ENCODE measurements around the gene MAP2K7. TPM values are rescaled to one million over a fixed set of nuclear protein-coding genes. Genes with fewer than 3 reads are reported as not detected.

Gene MAP2K7
- total RNA-seq, 1 experiment from 2014 or later, result 10.4 TPM

DNA sequence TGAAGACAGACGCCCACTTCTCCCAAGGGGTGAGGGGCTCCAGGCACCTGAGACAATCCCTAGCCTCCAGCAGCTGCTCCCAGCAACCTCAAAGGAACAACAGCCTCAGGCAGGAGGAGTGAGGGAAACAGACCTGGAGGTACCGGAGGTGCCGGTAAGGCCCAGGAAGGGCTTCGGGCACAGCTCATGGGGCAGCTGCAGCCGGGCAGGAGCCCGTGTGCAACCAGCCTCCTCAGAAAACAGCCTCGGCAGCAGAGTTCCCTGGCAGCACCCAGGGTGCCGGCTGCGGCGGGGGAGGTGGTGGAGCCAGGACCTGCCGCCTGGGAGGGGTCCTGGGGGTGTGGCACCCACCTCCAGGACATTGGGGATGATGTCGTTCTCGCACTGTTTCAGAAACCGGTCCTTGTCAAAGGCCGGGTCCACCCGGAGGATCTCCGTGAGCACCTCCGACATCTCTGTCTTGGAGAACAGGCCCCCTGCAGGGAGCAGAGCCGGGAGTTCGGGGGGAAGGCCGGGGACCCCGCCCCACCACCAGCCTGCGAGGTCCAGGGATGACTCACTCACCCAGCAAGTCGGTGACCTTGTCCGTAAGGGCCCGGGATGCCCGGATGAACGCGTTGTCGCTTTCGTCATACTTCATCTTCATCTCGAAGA, 28.7 kb downstream of the MAP2K7 start:
- DNase-seq, result no peak
- Histone ChIP-seq H3K36me3 (ENCODE audit: insufficient read depth, low read length) (no peaks in the 10 kb centered on the region), H2AFZ (ENCODE audit: low read length) (no peak overlapping the region), H3K9me3 (ENCODE audit: low read length) (no peaks in the 10 kb centered on the region), H3K4me2 (ENCODE audit: low read depth, low read length, poor library complexity, severe bottlenecking) (no peak overlapping the region), H3K27ac (ENCODE audit: low read length) (no peak overlapping the region), H3K4me1 (ENCODE audit: low read length) (no peaks in the 10 kb centered on the region), H3K9ac (ENCODE audit: low read length) (no peak overlapping the region), H3K4me3 (ENCODE audit: low read length) (no peak overlapping the region), H3K27me3 (ENCODE audit: low read length) (no peaks in the 10 kb centered on the region), H3K9me2 (replicated peaks; ENCODE audit: insufficient read depth, low read length) (no peaks in the 10 kb centered on the region), H4K20me1 (ENCODE audit: insufficient read depth, low read depth, low read length) (peaks cover 7% of the 10 kb centered on the region; the same call in 1 of the 2 replicates), H3K79me2 (ENCODE audit: low read length) (no peaks in the 10 kb centered on the region)

DNA sequence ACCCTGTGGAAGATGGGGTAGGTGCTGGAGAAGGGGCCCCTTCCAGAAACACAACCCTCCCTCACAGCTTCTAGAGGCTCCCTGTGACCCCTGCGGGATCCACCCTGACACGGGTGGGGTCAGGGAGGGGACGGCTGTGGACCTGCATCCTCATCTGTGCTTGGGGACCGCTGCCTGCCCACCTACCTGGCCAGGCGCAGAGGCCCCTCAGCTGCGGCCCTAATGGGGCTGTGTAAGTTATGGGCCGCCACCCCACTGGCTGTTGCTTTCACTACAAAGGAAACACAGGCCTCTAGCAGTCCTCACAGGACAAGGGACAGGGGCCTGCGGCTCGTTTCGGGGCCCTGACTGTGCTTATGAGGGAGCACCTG, 29.2 kb downstream of the MAP2K7 start:
- Histone ChIP-seq H3K9ac (ENCODE audit: low read length) (no peak overlapping the region), H3K4me1 (ENCODE audit: low read length) (no peaks in the 10 kb centered on the region), H3K27ac (ENCODE audit: low read length) (no peak overlapping the region), H3K9me2 (replicated peaks; ENCODE audit: insufficient read depth, low read length) (no peaks in the 10 kb centered on the region), H3K79me2 (ENCODE audit: low read length) (no peaks in the 10 kb centered on the region), H3K36me3 (ENCODE audit: insufficient read depth, low read length) (peaks cover 2% of the 10 kb centered on the region; the same call in 1 of the 2 replicates), H3K4me2 (ENCODE audit: low read depth, low read length, poor library complexity, severe bottlenecking) (no peak overlapping the region), H3K4me3 (ENCODE audit: low read length) (no peak overlapping the region), H4K20me1 (ENCODE audit: insufficient read depth, low read depth, low read length) (peaks cover 10% of the 10 kb centered on the region; the same call in 1 of the 2 replicates), H2AFZ (ENCODE audit: low read length) (no peak overlapping the region), H3K27me3 (ENCODE audit: low read length) (no peaks in the 10 kb centered on the region), H3K9me3 (ENCODE audit: low read length) (no peaks in the 10 kb centered on the region)
- DNase-seq, result no peak

DNA sequence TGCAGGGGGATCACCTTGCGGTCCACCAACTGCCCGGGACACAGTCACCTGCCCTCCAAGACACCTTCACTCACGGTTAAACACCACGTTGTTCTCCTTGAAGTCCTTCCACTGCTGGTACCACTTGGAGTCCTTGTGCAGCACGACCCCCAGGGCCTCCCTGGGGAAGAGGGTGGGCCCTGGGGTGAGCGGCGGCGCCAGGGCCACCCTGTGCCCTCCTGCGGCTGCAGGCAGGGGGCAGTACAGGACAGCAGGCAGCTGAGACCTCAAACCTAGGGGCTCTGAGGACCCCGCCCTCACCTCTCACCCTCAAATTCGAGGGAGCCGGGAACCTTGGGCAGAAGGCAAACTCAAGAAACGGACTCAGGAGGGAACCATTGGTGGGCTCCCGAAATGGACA, 29.7 kb downstream of the MAP2K7 start:
- H3K36me3 ChIP-seq (ENCODE audit: insufficient read depth, low read length), result peaks cover 4% of the 10 kb centered on the region; the same call in 1 of the 2 replicates
- DNase-seq, result no peak

DNA sequence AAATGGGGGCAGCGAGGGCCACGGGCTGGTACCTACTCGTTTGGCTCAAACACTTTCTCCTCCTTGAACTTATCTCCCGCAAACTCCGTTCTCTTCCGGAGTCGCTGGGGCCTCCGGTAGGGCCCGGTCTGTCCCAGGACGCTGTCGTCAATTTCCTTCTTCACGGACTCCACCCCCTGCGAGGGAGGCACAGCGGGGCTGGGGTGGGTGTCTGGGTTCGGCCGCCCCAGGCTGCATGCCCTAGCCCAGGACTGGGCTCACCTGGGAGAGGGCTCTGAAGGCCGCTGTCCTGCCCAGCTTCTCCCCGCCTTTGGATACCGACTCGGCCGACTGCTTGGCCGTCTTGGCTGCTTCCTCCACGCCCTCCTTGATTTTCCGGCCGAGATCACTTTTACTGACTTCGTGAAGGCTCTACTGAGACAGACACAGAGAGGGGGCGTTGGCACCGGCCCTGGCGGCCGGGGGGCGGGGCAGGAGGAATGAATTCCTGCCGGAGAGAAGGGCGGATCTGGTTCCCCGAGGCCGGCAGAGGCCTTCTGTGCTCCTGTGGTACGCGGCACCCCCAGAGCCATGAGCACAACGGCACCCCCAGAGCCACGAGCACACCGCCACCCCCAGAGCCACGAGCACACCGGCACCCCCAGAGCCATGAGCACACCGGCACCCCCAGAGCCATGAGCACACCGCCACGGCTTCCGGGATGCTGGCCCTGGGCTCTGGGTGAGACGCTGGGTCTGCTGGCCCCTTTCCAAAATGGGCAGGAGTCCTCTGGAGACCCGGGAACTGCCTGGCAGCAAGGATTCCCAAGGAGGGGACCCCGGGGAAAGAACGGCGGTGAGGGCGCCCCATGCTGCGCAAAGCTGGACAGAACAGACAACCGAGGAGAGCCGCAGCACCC, 30.4 kb downstream of the MAP2K7 start:
- Histone ChIP-seq H3K79me2 (ENCODE audit: low read length) (0 out of 2 replicates have a peak, but pooled peaks cover 3% of the 10 kb centered on the region), H3K9me2 (replicated peaks; ENCODE audit: insufficient read depth, low read length) (no peaks in the 10 kb centered on the region), H3K27me3 (ENCODE audit: low read length) (no peaks in the 10 kb centered on the region), H3K4me3 (ENCODE audit: low read length) (no peak overlapping the region), H4K20me1 (ENCODE audit: insufficient read depth, low read depth, low read length) (peaks cover 7% of the 10 kb centered on the region; the same call in 1 of the 2 replicates), H3K9ac (ENCODE audit: low read length) (no peak overlapping the region), H3K9me3 (ENCODE audit: low read length) (no peaks in the 10 kb centered on the region), H3K27ac (ENCODE audit: low read length) (no peak overlapping the region), H3K4me2 (ENCODE audit: low read depth, low read length, poor library complexity, severe bottlenecking) (no peak overlapping the region), H2AFZ (ENCODE audit: low read length) (no peak overlapping the region), H3K4me1 (ENCODE audit: low read length) (no peaks in the 10 kb centered on the region), H3K36me3 (ENCODE audit: insufficient read depth, low read length) (peaks cover 4% of the 10 kb centered on the region; the same call in 1 of the 2 replicates)
- no peak for DNase-seq

More for the DNA sequence above, 29.7 kb downstream of the MAP2K7 start:
- Histone ChIP-seq H3K4me3 (ENCODE audit: low read length) (no peak overlapping the region), H3K9ac (ENCODE audit: low read length) (no peak overlapping the region), H3K9me3 (ENCODE audit: low read length) (no peaks in the 10 kb centered on the region), H3K9me2 (replicated peaks; ENCODE audit: insufficient read depth, low read length) (no peaks in the 10 kb centered on the region), H3K4me2 (ENCODE audit: low read depth, low read length, poor library complexity, severe bottlenecking) (no peak overlapping the region), H3K79me2 (ENCODE audit: low read length) (no peaks in the 10 kb centered on the region), H3K4me1 (ENCODE audit: low read length) (no peaks in the 10 kb centered on the region), H3K27me3 (ENCODE audit: low read length) (no peaks in the 10 kb centered on the region), H3K27ac (ENCODE audit: low read length) (no peak overlapping the region), H2AFZ (ENCODE audit: low read length) (no peak overlapping the region), H4K20me1 (ENCODE audit: insufficient read depth, low read depth, low read length) (peaks cover 10% of the 10 kb centered on the region; the same call in 1 of the 2 replicates)

DNA sequence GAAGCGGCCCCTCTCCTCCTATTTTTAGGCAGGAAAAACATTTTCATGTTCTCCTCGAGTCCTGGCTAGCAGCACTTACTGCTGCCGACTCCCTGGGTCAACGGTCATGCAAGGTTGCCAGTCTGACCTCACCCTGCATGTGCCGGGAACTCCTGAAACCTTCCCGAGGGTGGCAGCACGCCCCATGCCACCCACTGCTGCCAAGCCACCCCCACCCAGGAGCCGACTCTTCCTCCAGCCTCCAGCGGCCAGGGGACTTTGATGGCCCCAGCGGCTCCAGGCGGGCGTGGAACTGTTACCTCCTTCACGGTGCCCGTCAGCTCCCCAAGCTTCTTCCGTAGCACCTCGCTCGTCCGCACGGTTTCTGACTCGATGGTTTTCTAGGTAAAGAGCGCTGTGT, 31.1 kb downstream of the MAP2K7 start:
- H4K20me1 ChIP-seq (ENCODE audit: insufficient read depth, low read depth, low read length), result 0 out of 2 replicates have a peak, but pooled peaks cover 6% of the 10 kb centered on the region
- no peak overlapping the region for H3K27ac ChIP-seq (ENCODE audit: low read length)
- H3K4me3 ChIP-seq (ENCODE audit: low read length), result no peak overlapping the region
- H3K9me2 ChIP-seq (replicated peaks; ENCODE audit: insufficient read depth, low read length), result no peaks in the 10 kb centered on the region
- no peak overlapping the region for H3K9ac ChIP-seq (ENCODE audit: low read length)
- H2AFZ ChIP-seq (ENCODE audit: low read length), result no peak overlapping the region
- no peaks in the 10 kb centered on the region for H3K9me3 ChIP-seq (ENCODE audit: low read length)
- no peak for DNase-seq
- no peaks in the 10 kb centered on the region for H3K27me3 ChIP-seq (ENCODE audit: low read length)
- H3K4me2 ChIP-seq (ENCODE audit: low read depth, low read length, poor library complexity, severe bottlenecking), result no peak overlapping the region
- 0 out of 2 replicates have a peak, but pooled peaks cover 4% of the 10 kb centered on the region for H3K79me2 ChIP-seq (ENCODE audit: low read length)
- peaks cover 4% of the 10 kb centered on the region; the same call in 1 of the 2 replicates for H3K36me3 ChIP-seq (ENCODE audit: insufficient read depth, low read length)
- no peaks in the 10 kb centered on the region for H3K4me1 ChIP-seq (ENCODE audit: low read length)

DNA sequence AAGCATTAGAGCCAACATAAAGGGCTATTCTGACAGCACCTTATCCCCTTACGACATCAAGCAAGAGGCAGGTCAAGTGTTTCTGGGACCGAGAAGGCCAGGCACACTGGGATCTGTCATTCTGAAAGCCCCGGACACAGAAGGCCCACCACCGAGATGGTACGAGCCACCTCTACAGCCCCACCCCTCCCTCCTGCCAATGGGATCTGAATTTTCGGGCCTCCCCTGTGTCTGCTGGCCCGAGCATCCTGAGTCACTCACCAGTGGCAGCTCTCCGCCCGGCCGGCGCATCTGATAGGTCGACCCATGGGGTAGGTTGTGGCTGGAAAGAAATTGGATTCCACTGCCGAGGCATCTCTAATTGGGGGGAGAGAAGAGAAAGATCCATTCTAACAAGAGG, 37.2 kb downstream of the MAP2K7 start:
- Histone ChIP-seq H3K9ac (ENCODE audit: low read length) (no peak overlapping the region), H4K20me1 (ENCODE audit: insufficient read depth, low read depth, low read length) (peaks cover 3% of the 10 kb centered on the region; the same call in 1 of the 2 replicates), H3K4me2 (ENCODE audit: low read depth, low read length, poor library complexity, severe bottlenecking) (no peak overlapping the region), H3K27ac (ENCODE audit: low read length) (no peak overlapping the region), H3K79me2 (ENCODE audit: low read length) (peaks cover 46% of the 10 kb centered on the region), H3K36me3 (ENCODE audit: insufficient read depth, low read length) (peaks cover 8% of the 10 kb centered on the region; the same call in 1 of the 2 replicates), H3K4me3 (ENCODE audit: low read length) (no peak overlapping the region), H3K9me3 (ENCODE audit: low read length) (no peaks in the 10 kb centered on the region), H3K9me2 (replicated peaks; ENCODE audit: insufficient read depth, low read length) (no peaks in the 10 kb centered on the region), H2AFZ (ENCODE audit: low read length) (no peak overlapping the region), H3K4me1 (ENCODE audit: low read length) (peaks cover 23% of the 10 kb centered on the region), H3K27me3 (ENCODE audit: low read length) (no peaks in the 10 kb centered on the region)
- DNase-seq, result no peak

DNA sequence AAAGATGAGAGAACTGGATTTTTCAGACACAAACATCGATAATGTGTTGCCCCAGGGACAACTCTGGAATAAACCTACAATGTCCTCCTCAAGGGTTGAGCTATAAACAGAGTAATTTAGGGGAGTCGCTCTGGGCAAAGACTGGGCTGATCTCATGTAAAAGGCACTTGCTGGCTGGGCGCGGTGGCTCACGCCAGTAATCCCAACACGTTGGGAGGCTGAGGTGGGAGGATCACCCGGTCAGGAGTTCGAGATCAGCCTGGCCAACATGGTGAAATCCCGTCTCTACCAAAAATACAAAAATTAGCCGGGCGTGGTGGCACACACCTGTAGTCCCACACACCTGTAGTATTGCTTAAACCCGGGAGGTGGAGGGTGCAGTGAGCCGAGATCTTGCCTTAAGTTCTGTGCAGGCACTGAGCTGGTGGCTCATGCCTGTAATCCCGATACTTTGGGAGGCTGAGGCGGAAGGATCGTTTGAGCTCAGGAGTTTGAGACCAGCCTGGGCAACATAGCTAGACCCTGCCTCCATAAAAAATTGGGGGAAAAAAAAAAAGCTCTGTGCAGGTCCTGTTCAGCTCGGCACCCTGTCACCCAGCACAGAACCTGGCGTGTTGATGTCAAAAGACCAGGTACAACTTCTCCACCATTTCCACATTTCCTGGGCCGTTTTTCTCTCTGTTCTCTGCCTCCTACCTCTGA, 38.4 kb downstream of the MAP2K7 start:
- Histone ChIP-seq H3K9me2 (replicated peaks; ENCODE audit: insufficient read depth, low read length) (no peaks in the 10 kb centered on the region), H3K9me3 (ENCODE audit: low read length) (no peaks in the 10 kb centered on the region), H3K79me2 (ENCODE audit: low read length) (peaks cover 46% of the 10 kb centered on the region), H3K36me3 (ENCODE audit: insufficient read depth, low read length) (peaks cover 8% of the 10 kb centered on the region; the same call in 1 of the 2 replicates), H4K20me1 (ENCODE audit: insufficient read depth, low read depth, low read length) (peaks cover 3% of the 10 kb centered on the region; the same call in 1 of the 2 replicates), H3K9ac (ENCODE audit: low read length) (peak overlapping the region; percentile 93), H2AFZ (ENCODE audit: low read length) (no peak overlapping the region), H3K27me3 (ENCODE audit: low read length) (no peaks in the 10 kb centered on the region), H3K27ac (ENCODE audit: low read length) (no peak overlapping the region), H3K4me2 (ENCODE audit: low read depth, low read length, poor library complexity, severe bottlenecking) (peak overlapping the region; percentile 68), H3K4me1 (ENCODE audit: low read length) (peaks cover 23% of the 10 kb centered on the region), H3K4me3 (ENCODE audit: low read length) (peak overlapping the region; percentile 88)
- DNase-seq, result no peak

Measured in Karpas-422 (cell line).